Loucy (cell line): ENCODE data around the gene CRTC1.

Source experiments
- CTCF ChIP-seq: fragments of 200-600 bp; sonication (generic); conservative IDR thresholded peaks from 2 replicates; pipeline ENCODE4 v1.5.1; 2014; ENCODE audit warnings: mild to moderate bottlenecking, antibody characterized with exemption, low read length
- EZH2phosphoT487 ChIP-seq: fragments of 200-600 bp; IDR thresholded peaks from 2 replicates; pipeline ENCODE4 v1.6.1; 2018; ENCODE audit warnings: antibody characterized with exemption, mild to moderate bottlenecking, moderate library complexity, borderline replicate concordance

- TF ChIP-seq CTCF (peak; percentile 30; the same call in 1 of the 2 replicates), EZH2phosphoT487 (no peak)
These were observed 88.1 kb downstream of the CRTC1 start for GRCh38 chr19:18771328-18772242.
